GM18858 (cell line): ENCODE results near the gene CCDC201.

Experiments used
- ATAC-seq: cut with Tn5 transposase; IDR thresholded peaks from one replicate; pipeline ENCODE4 v1.9.1; 2021; ENCODE audit not compliant: unreplicated experiment

The CCDC201 gene

GRCh38 chr7:45893374-45893995 lies 20.6 kb upstream of the CCDC201 start:
- no peak for ATAC-seq

GRCh38 chr7:45892407-45893035 lies 19.6 kb upstream of the CCDC201 start:
- ATAC-seq: no peak

GRCh38 chr7:45891462-45892402 lies 18.9 kb upstream of the CCDC201 start:
- no peak for ATAC-seq

- no peak for ATAC-seq
These were observed 18.1 kb upstream of the CCDC201 start for GRCh38 chr7:45890902-45891461.

GRCh38 chr7:45890125-45890901 lies 17.4 kb upstream of the CCDC201 start:
- ATAC-seq: no peak

GRCh38 chr7:45889367-45890067 lies 16.6 kb upstream of the CCDC201 start:
- no peak for ATAC-seq

- ATAC-seq: no peak
These were observed 16.1 kb upstream of the CCDC201 start for GRCh38 chr7:45888993-45889366.

GRCh38 chr7:45888185-45888992 lies 15.5 kb upstream of the CCDC201 start, which contains the start of gene IGFBP1:
Gene IGFBP1, plus strand, starts transcription at chr7:45888488. Its CDS starts 165 bp downstream, at chr7:45888653.
- ATAC-seq: no peak

GRCh38 chr7:45886931-45887667 lies 14.2 kb upstream of the CCDC201 start:
- ATAC-seq: no peak

- ATAC-seq: no peak
These were observed 12.5 kb upstream of the CCDC201 start for GRCh38 chr7:45885264-45885882.

- ATAC-seq: no peak
These were observed 11.3 kb upstream of the CCDC201 start for GRCh38 chr7:45884136-45884535.

- ATAC-seq: no peak
These were observed 9.6 kb upstream of the CCDC201 start for GRCh38 chr7:45882465-45882810.

GRCh38 chr7:45881759-45882464 lies 9.0 kb upstream of the CCDC201 start:
- ATAC-seq: no peak

GRCh38 chr7:45881280-45881758 lies 8.4 kb upstream of the CCDC201 start:
- no peak for ATAC-seq

- ATAC-seq: no peak
These were observed 7.6 kb upstream of the CCDC201 start for GRCh38 chr7:45880433-45880860.

- ATAC-seq: no peak
These were observed 5.7 kb upstream of the CCDC201 start for GRCh38 chr7:45878457-45879144.

- ATAC-seq: no peak
These were observed 3.6 kb upstream of the CCDC201 start for GRCh38 chr7:45876519-45876918.
